BLaER1 (cell line): ENCODE results near the gene MCU.
A peak's percentile ranks its signal among the peaks of the same experiment; 100 is the strongest.
"Not testable (repeated sequence)": the region's sequence is repeated elsewhere in the genome, so short reads cannot be mapped to it uniquely, and the experiment has no call there.

ENCODE experiments used
- H3K27ac ChIP-seq: shearing (Covaris generic); formaldehyde crosslinking; 2 replicates; pipeline ENCODE4 v1.8.1; 2022
- H3K27me3 ChIP-seq: shearing (Covaris generic); formaldehyde crosslinking; 2 replicates; pipeline ENCODE4 v1.8.1; 2022
- H3K36me3 ChIP-seq: shearing (Covaris generic); formaldehyde crosslinking; 2 replicates; pipeline ENCODE4 v1.8.1; 2022
- H3K4me1 ChIP-seq: shearing (Covaris generic); formaldehyde crosslinking; 2 replicates; pipeline ENCODE4 v1.8.1; 2022
- H3K4me2 ChIP-seq: shearing (Covaris generic); formaldehyde crosslinking; 2 replicates; pipeline ENCODE4 v1.8.1; 2022
- H3K4me3 ChIP-seq: shearing (Covaris generic); formaldehyde crosslinking; 2 replicates; pipeline ENCODE4 v1.8.1; 2022
- H3K9ac ChIP-seq: shearing (Covaris generic); formaldehyde crosslinking; 2 replicates; pipeline ENCODE4 v1.8.1; 2022
- H3K9me3 ChIP-seq: shearing (Covaris generic); formaldehyde crosslinking; 2 replicates; pipeline ENCODE4 v1.8.1; 2022
- H4K20me1 ChIP-seq: shearing (Covaris generic); formaldehyde crosslinking; 2 replicates; pipeline ENCODE4 v1.8.1; 2022
- Cebpa-rat ChIP-seq: shearing (Covaris generic); IDR thresholded peaks from 2 replicates; pipeline ENCODE4 v1.8.1; 2022

The MCU gene

GRCh38 chr10:72913287-72913686 lies 221.3 kb downstream of the MCU start:
- peak overlapping the region; percentile 52 for H3K4me2 ChIP-seq
- no peak for TF ChIP-seq Cebpa-rat
- no peak overlapping the region for H3K4me3 ChIP-seq
- no peak overlapping the region for H3K27ac ChIP-seq
- H3K4me1 ChIP-seq, result peaks cover 10% of the 10 kb centered on the region
- no peaks in the 10 kb centered on the region for H3K27me3 ChIP-seq
- peaks cover 2% of the 10 kb centered on the region; the same call in 1 of the 2 replicates for H3K9me3 ChIP-seq
- H3K36me3 ChIP-seq, result no peaks in the 10 kb centered on the region
- no peak overlapping the region for H3K9ac ChIP-seq
- no peaks in the 10 kb centered on the region for H4K20me1 ChIP-seq

GRCh38 chr10:72917201-72917600 lies 225.3 kb downstream of the MCU start:
- not testable (repeated sequence) for H3K4me3 ChIP-seq, H3K27me3 ChIP-seq, H4K20me1 ChIP-seq, H3K9ac ChIP-seq, H3K36me3 ChIP-seq, H3K4me2 ChIP-seq, H3K27ac ChIP-seq
- peaks cover 10% of the 10 kb centered on the region for H3K4me1 ChIP-seq
- peaks cover 40% of the 10 kb centered on the region for H3K9me3 ChIP-seq

GRCh38 chr10:72917803-72918332 lies 225.9 kb downstream of the MCU start:
- not testable (repeated sequence) for H3K4me1 ChIP-seq, H4K20me1 ChIP-seq, H3K27me3 ChIP-seq, H3K9ac ChIP-seq, H3K36me3 ChIP-seq, H3K4me3 ChIP-seq, H3K27ac ChIP-seq, H3K4me2 ChIP-seq
- H3K9me3 ChIP-seq, result peaks cover 47% of the 10 kb centered on the region

- Histone ChIP-seq H3K36me3 (no peaks in the 10 kb centered on the region), H3K27me3 (no peaks in the 10 kb centered on the region), H3K9ac (no peak overlapping the region), H3K27ac (no peak overlapping the region), H4K20me1 (no peaks in the 10 kb centered on the region), H3K4me2 (no peak overlapping the region), H3K9me3 (peaks cover 52% of the 10 kb centered on the region), H3K4me1 (peaks cover 4% of the 10 kb centered on the region), H3K4me3 (no peak overlapping the region)
- no peak for TF ChIP-seq Cebpa-rat
Measured at GRCh38 chr10:72918352-72918751, 226.4 kb downstream of the MCU start.

- H3K4me1 ChIP-seq, H3K4me3 ChIP-seq, H4K20me1 ChIP-seq, H3K4me2 ChIP-seq, H3K36me3 ChIP-seq, H3K27me3 ChIP-seq, H3K9ac ChIP-seq, H3K27ac ChIP-seq: not testable (repeated sequence)
- H3K9me3 ChIP-seq, result peaks cover 54% of the 10 kb centered on the region
Measured at GRCh38 chr10:72921147-72921683, 229.3 kb downstream of the MCU start.

- Histone ChIP-seq H3K27me3 (no peaks in the 10 kb centered on the region), H3K9ac (no peak overlapping the region), H3K27ac (no peak overlapping the region), H3K4me3 (no peak overlapping the region), H3K9me3 (peaks cover 41% of the 10 kb centered on the region), H3K4me1 (no peaks in the 10 kb centered on the region), H3K4me2 (no peak overlapping the region), H3K36me3 (no peaks in the 10 kb centered on the region), H4K20me1 (no peaks in the 10 kb centered on the region)
- no peak for TF ChIP-seq Cebpa-rat
Measured at GRCh38 chr10:72924351-72924750, 232.4 kb downstream of the MCU start.

GRCh38 chr10:72925951-72926465 lies 234.1 kb downstream of the MCU start:
- Histone ChIP-seq H3K4me2 (no peak overlapping the region), H3K36me3 (no peaks in the 10 kb centered on the region), H3K9me3 (peaks cover 25% of the 10 kb centered on the region), H3K4me3 (no peak overlapping the region), H3K4me1 (no peaks in the 10 kb centered on the region), H3K27me3 (no peaks in the 10 kb centered on the region), H3K9ac (no peak overlapping the region), H4K20me1 (no peaks in the 10 kb centered on the region), H3K27ac (no peak overlapping the region)
- TF ChIP-seq Cebpa-rat, result no peak

GRCh38 chr10:72927485-72927884 lies 235.5 kb downstream of the MCU start:
- H3K4me1 ChIP-seq, result no peaks in the 10 kb centered on the region

GRCh38 chr10:72928798-72929197 lies 236.9 kb downstream of the MCU start:
- Histone ChIP-seq H4K20me1 (no peaks in the 10 kb centered on the region), H3K4me1 (no peaks in the 10 kb centered on the region), H3K36me3 (no peaks in the 10 kb centered on the region), H3K27ac (no peak overlapping the region), H3K9ac (no peak overlapping the region), H3K27me3 (no peaks in the 10 kb centered on the region), H3K4me3 (no peak overlapping the region), H3K4me2 (no peak overlapping the region), H3K9me3 (no peaks in the 10 kb centered on the region)
- no peak for TF ChIP-seq Cebpa-rat

More at GRCh38 chr10:72927485-72927884, 235.5 kb downstream of the MCU start:
- H3K4me2 ChIP-seq, result no peak overlapping the region
- no peaks in the 10 kb centered on the region for H3K36me3 ChIP-seq
- H3K27ac ChIP-seq, result no peak overlapping the region
- no peak overlapping the region for H3K9ac ChIP-seq
- no peak for TF ChIP-seq Cebpa-rat
- H4K20me1 ChIP-seq, result no peaks in the 10 kb centered on the region
- peaks cover 11% of the 10 kb centered on the region for H3K9me3 ChIP-seq
- no peaks in the 10 kb centered on the region for H3K27me3 ChIP-seq
- H3K4me3 ChIP-seq, result no peak overlapping the region

- Histone ChIP-seq H3K9ac (no peak overlapping the region), H4K20me1 (no peaks in the 10 kb centered on the region), H3K4me2 (no peak overlapping the region), H3K36me3 (no peaks in the 10 kb centered on the region), H3K9me3 (no peaks in the 10 kb centered on the region), H3K27ac (no peak overlapping the region), H3K27me3 (no peaks in the 10 kb centered on the region), H3K4me3 (no peak overlapping the region), H3K4me1 (no peaks in the 10 kb centered on the region)
- no peak for TF ChIP-seq Cebpa-rat
Measured at GRCh38 chr10:72930276-72930675, 238.3 kb downstream of the MCU start.
